SIG-M5 treated with dmso at 0.1 percent for 504 hours (cell line): ENCODE measurements around the gene MAN1B1.
A peak's percentile ranks its signal among the peaks of the same experiment; 100 is the strongest.

Experiments used
- DNase-seq: peaks from one replicate; lab custom pipeline; 2025; ENCODE audit not compliant: unreplicated experiment; lab: John Stamatoyannopoulos, UW

MAN1B1 gene

GRCh38 chr9:137068539-137069507, 18.0 kb upstream of the MAN1B1 start:
- DNase-seq, result no peak

DNA sequence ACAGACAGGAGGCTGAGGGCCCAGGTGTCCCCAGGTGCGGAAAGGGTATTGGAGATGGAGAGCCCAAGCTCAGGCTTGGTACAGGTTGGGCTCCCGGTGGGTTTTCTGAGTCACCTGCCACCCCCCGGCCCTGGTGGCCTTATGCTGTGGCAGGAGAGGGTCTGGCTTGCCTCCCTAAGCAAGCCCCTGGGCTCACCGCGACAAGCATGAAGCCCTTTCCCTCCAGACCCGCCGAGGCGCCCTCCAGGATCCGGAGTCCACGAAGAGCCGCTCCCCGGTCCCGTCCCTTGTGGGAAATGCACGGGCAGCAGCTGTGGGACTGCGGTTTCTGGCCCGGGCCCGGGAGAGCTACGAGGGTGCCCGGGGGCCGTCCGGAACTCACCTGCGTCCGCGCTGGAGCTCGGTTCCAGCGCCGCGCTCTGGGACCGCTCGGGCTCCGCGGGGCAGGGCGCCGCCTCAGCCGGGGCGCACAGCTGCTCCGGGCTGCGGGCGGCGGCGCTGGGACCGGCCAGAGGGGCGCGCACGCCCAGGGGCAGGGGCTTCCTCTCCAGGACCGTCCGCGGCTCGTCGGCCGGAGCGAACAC, 17.2 kb upstream of the MAN1B1 start:
- DNase-seq, result no peak

DNA sequence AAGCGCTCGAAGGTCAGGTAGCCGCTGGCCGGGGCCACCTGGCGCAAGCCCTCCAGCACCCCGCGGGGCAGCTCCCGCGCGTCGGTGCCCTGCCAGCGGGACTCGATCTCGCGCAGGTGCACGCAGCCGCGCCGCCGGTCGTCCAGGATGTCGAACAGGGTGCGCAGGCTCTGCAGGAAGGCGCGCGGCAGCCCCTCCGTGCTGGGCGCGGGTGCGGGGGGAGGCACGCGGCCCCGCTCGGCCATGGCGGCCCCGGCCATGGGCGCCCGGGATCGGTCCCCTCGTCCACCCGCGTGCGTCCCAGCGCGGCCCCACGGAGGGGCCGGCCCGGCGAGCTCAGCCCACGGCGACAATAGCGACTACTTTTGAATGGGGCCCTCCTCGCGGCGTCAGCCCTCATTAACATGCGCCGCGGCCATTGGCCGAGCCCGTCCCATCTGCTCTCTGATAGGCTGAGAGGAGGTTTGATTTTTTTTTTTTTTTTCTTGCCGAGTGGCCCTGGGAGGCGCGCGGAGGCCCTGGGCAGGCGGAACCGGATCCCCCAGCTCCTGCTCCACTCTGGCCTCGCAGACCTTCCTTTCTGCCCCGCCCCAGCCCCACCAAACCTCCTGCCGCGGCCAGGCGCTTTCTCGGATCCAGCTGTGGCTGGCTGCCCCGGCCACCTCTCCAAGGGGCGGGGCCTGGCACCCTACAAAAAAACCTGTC, 16.4 kb upstream of the MAN1B1 start, which contains the start of gene SAPCD2:
Gene SAPCD2 (minus strand): TSS at position 357 of the 705 bp plus-strand sequence. CDS start 97 bp downstream, at position 260.
- DNase-seq, result peak; percentile 84

- DNase-seq, result no peak
These were observed 15.9 kb upstream of the MAN1B1 start for GRCh38 chr9:137070906-137071275.

DNA sequence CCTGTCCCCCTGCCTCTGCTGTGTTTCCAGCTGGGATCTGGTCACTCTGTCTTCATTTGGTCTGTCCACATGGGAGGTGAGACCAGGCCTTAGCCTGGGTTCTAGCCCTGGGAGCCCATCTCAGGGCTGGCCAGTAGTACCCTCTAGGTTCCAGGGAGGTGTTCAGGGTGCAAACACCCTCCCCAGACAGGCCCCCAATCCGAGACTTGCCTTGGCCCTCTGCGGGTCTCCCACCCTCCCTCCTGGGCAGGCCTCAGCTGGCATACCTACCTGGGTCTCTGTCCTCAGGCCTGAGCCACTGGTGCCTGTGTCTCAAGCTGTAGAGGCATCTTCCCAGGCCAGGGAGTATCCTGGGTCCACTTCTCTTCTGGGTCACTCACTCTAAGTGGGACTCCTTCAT, 15.5 kb upstream of the MAN1B1 start:
- DNase-seq, result no peak

DNA sequence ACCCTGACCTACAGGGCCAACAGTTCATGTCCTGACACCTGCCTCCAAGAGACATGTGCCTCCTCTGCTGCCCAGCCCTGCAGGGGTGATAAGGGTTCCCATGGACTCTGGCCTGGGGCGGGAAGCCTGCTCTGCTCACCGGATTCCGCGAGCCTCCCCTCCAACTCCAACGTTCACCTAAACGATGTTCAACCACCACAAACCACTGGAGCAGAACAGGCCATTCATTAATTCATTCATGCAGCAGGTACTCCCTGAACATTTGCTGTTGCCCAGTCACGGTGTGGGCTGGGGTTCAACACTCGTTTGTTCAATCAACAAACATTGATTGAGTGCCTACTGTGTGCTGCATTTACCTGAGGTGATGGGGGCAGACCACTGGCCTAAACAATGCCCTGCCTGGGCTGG, 12.8 kb upstream of the MAN1B1 start:
- DNase-seq, result no peak

GRCh38 chr9:137074657-137075274, 12.0 kb upstream of the MAN1B1 start:
- no peak for DNase-seq

DNA sequence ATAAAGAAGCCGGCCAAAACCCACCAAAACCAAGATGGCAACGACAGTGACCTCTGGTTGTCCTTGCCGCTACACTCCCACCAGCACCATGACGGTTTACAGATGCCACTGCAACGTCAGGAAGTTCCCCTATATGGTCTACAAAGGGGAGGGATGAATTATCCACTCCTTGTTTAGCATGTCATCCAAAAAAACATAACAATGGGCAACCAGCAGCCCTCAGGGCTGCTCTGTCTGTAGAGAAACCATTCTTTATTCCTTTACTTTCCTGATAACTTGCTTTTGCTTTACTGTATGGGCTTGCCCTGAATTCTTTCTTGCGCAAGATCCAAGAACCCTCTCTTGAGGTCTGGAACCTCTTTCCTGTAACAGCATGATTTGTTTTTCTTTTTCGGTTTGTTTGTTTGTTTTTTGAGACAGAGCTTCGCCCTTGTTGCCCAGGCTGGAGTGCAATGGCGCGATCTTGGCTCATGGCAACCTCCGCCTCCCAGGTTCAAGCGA, 11.5 kb upstream of the MAN1B1 start:
- no peak for DNase-seq

- DNase-seq, result no peak
These were observed 10.2 kb upstream of the MAN1B1 start for GRCh38 chr9:137076636-137077009.

- DNase-seq, result no peak
These were observed 9.6 kb upstream of the MAN1B1 start, which contains the start of gene UAP1L1 for GRCh38 chr9:137077010-137077747. Gene UAP1L1 (plus strand): TSS chr9:137077517. CDS start chr9:137077533, 16 bp downstream.

- no peak for DNase-seq
These were observed 8.8 kb upstream of the MAN1B1 start for GRCh38 chr9:137077758-137078693.

- no peak for DNase-seq
These were observed 7.9 kb upstream of the MAN1B1 start for GRCh38 chr9:137078701-137079400.

- no peak for DNase-seq
These were observed 7.4 kb upstream of the MAN1B1 start for GRCh38 chr9:137079401-137079787.

- DNase-seq, result no peak
These were observed 6.3 kb upstream of the MAN1B1 start for GRCh38 chr9:137080260-137081122.

DNA sequence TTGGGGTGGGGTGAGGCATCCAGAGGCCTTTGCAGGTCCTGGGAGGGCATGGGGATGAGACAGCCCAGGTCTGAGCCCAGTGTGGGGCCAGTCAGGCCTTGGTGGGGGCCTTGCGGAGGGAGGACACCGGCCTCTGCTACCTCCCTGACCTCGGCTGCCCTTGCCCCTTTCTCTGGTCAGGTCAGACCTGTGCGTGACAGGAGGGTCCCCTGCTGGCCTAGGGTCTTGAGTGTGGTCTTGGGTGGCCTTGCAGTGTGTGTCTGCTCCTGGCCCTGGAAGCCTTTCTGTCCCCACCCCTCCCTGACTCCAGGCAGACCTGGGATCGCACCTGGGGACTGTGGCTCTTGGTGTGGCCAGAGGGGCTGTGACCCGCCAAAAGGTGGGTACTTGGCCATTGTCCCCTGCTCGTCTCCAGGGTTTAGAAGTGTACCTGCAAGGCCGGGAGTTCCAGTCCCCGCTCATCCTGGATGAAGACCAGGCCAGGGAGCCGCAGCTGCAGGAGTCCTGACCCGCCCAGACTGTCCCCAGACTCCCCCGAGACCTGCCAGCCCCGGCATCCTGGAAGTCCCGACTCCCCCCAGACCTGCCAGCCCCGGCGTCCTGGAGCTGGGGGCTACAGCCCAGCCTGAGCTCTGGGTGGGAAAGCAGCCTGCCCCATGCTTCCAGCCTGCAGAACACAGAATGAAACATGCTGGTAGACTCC, 4.4 kb upstream of the MAN1B1 start:
- DNase-seq, result no peak

GRCh38 chr9:137082925-137083290, 3.9 kb upstream of the MAN1B1 start:
- DNase-seq, result no peak

DNA sequence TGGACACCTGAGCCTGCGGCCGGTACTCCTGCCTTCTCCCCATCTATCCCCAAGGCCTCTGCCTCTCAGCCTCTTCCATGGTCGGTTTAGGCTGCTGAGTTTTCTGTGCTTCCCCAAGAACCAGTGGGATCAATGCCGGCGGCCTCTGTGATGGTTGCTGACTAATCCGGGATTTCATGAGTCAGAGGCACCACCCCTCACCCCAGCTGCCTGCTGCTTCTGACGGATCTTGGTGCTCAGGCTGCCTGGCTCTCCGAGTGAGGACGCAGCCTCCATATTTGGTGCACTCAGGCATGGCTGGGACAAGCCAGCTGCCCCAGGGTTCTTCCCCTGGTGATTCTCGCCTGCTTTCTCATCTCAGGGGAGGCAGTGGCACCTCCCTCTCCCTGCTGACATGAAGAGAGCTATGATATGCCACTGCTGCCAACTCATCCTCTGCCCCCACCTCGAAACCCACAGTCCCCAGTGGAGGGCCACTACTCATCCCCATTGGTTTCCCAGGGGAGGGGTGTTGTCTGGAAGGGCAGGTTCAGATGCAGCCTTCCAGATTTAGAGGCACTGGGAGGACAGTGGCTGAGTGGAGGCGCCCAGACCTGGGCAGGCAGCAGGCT, 3.3 kb upstream of the MAN1B1 start:
- DNase-seq, result peak; percentile 61
